PC-3 (cell line): ENCODE results near the gene DYNC1I1. TPM values are rescaled to one million over a fixed set of nuclear protein-coding genes. Genes with fewer than 3 reads are reported as not detected.

Experiments used
- ATAC-seq: fragments of 200-7000 bp; cut with Tn5 transposase; 2 replicates; pipeline ENCODE4 v1.9.1; 2020; ENCODE audit warnings: mild to moderate bottlenecking, moderate library complexity
- BruUV-seq: library from RNA; stranded (reverse); fragments of 400-500 nt; replicated peaks from 2 replicates; lab custom pipeline; 2021; lab: Mats Ljungman, UMichigan
- CTCF ChIA-PET: fragments of 300-600 bp; sonication (Branson Sonifier 250); formaldehyde crosslinking; loops from one replicate; lab custom pipeline; 2022; ENCODE audit warnings: antibody characterized with exemption; lab: Charles Lee
- POLR2A ChIA-PET: fragments of 300-600 bp; sonication (Branson Sonifier 250); formaldehyde crosslinking; loops from one replicate; lab custom pipeline; 2022; ENCODE audit warnings: antibody characterized with exemption; ENCODE audit not compliant: unreplicated experiment; lab: Charles Lee
- DNase-seq: peaks from one replicate; pipeline ENCODE4 v3.0.0-alpha.2; 2015
- H2AFZ ChIP-seq: fragments of 300-600 bp; sonication (generic); 2 replicates; pipeline ENCODE4 v1.6.0; 2016; ENCODE audit warnings: antibody characterized with exemption, low read length
- H3F3A ChIP-seq: fragments of 300-600 bp; sonication (generic); one replicate; pipeline ENCODE4 v1.6.0; 2017; ENCODE audit warnings: antibody characterized with exemption, low read length, control low read depth, mild to moderate bottlenecking; ENCODE audit not compliant: unreplicated experiment
- H3K27ac ChIP-seq: fragments of 300-600 bp; sonication (generic); 2 replicates; pipeline ENCODE4 v1.5.1; 2016; ENCODE audit warnings: mild to moderate bottlenecking, low read length
- H3K27me3 ChIP-seq: fragments of 300-600 bp; sonication (generic); 2 replicates; pipeline ENCODE4 v1.6.1; 2016; ENCODE audit warnings: low read length, mixed read lengths
- H3K36me3 ChIP-seq: fragments of 300-600 bp; sonication (generic); 2 replicates; pipeline ENCODE4 v1.6.1; 2016; ENCODE audit warnings: low read depth, mixed run types, low read length, mixed read lengths
- H3K4me1 ChIP-seq: fragments of 300-600 bp; sonication (generic); 2 replicates; pipeline ENCODE4 v1.5.1; 2016; ENCODE audit warnings: low read length; ENCODE audit not compliant: insufficient read depth
- H3K4me2 ChIP-seq: fragments of 300-600 bp; sonication (generic); 2 replicates; pipeline ENCODE4 v1.6.0; 2016; ENCODE audit warnings: low read length
- H3K4me3 ChIP-seq: fragments of 300-600 bp; sonication (generic); 2 replicates; pipeline ENCODE4 v1.5.1; 2016; ENCODE audit warnings: mild to moderate bottlenecking, low read length, mixed read lengths
- H3K79me2 ChIP-seq: fragments of 300-600 bp; sonication (generic); 2 replicates; pipeline ENCODE4 v1.6.1; 2017; ENCODE audit warnings: low read length, mixed read lengths
- H3K9ac ChIP-seq: fragments of 300-600 bp; sonication (generic); 2 replicates; pipeline ENCODE4 v1.6.0; 2016; ENCODE audit warnings: mild to moderate bottlenecking, low read length
- H3K9me2 ChIP-seq: fragments of 300-600 bp; sonication (generic); replicated peaks from 2 replicates; pipeline ENCODE4 v1.6.1; 2016; ENCODE audit warnings: mixed run types, low read length, mixed read lengths
- H3K9me3 ChIP-seq: fragments of 300-600 bp; sonication (generic); 2 replicates; pipeline ENCODE4 v1.6.1; 2016; ENCODE audit warnings: low read length, mixed read lengths
- H4K20me1 ChIP-seq: fragments of 300-600 bp; sonication (generic); 2 replicates; pipeline ENCODE4 v1.6.1; 2016; ENCODE audit warnings: low read length, mixed read lengths
- EZH2 ChIP-seq: fragments of 300-600 bp; sonication (generic); IDR thresholded peaks from one replicate; pipeline ENCODE4 v1.6.1; 2017; ENCODE audit warnings: antibody characterized with exemption, mild to moderate bottlenecking, low read length; ENCODE audit not compliant: unreplicated experiment
- EZH2phosphoT487 ChIP-seq: fragments of 300-600 bp; sonication (generic); IDR thresholded peaks from 2 replicates; pipeline ENCODE4 v1.6.1; 2018; ENCODE audit warnings: mild to moderate bottlenecking, antibody characterized with exemption, low read length, borderline replicate concordance
- intact Hi-C: fragments of 100-400 bp; cut with micrococcal nuclease; formaldehyde crosslinking; loops from 2 replicates; pipeline ENCODE4 v1.9.0; 2023
- total RNA-seq: library from RNA; depleted of rRNA; stranded (reverse); fragments of >200 nt; gene quantifications from 2 replicates; pipeline ENCODE4 v1.2.3, GENCODE V29; 2014
- TF ChIP-seq, protein P1 (sequence below): fragments of 300-600 bp; sonication (generic); conservative IDR thresholded peaks from 2 replicates; pipeline ENCODE4 v1.5.1; 2017; ENCODE audit warnings: antibody characterized with exemption, low read depth, mild to moderate bottlenecking, low read length

The DYNC1I1 gene
- total RNA-seq, 1 experiment from 2014 or later: 2.4 TPM

- no peak overlapping the region for H3K4me3 ChIP-seq
- intact Hi-C loops: no loop called here
- ATAC-seq (no peak), DNase-seq (no peak)
- H3K4me1 ChIP-seq: no peaks in the 10 kb centered on the region
- H3K79me2 ChIP-seq: no peaks in the 10 kb centered on the region
- no peak overlapping the region for H2AFZ ChIP-seq
- H3K27me3 ChIP-seq: no peaks in the 10 kb centered on the region
- no peaks in the 10 kb centered on the region for H3K9me3 ChIP-seq
- ChIA-PET POLR2A (no interaction called here), CTCF (no interaction called here)
- no peaks in the 10 kb centered on the region for H3F3A ChIP-seq
- no peak overlapping the region for H3K27ac ChIP-seq
- H4K20me1 ChIP-seq: no peaks in the 10 kb centered on the region
- H3K9ac ChIP-seq: no peak overlapping the region
- H3K36me3 ChIP-seq: no peaks in the 10 kb centered on the region
- BruUV-seq: no TSS peak
- H3K9me2 ChIP-seq: no peaks in the 10 kb centered on the region
- H3K4me2 ChIP-seq: no peak overlapping the region
- TF ChIP-seq EZH2phosphoT487 (no peak), EZH2 (no peak)
- TF ChIP-seq, protein P1, sequence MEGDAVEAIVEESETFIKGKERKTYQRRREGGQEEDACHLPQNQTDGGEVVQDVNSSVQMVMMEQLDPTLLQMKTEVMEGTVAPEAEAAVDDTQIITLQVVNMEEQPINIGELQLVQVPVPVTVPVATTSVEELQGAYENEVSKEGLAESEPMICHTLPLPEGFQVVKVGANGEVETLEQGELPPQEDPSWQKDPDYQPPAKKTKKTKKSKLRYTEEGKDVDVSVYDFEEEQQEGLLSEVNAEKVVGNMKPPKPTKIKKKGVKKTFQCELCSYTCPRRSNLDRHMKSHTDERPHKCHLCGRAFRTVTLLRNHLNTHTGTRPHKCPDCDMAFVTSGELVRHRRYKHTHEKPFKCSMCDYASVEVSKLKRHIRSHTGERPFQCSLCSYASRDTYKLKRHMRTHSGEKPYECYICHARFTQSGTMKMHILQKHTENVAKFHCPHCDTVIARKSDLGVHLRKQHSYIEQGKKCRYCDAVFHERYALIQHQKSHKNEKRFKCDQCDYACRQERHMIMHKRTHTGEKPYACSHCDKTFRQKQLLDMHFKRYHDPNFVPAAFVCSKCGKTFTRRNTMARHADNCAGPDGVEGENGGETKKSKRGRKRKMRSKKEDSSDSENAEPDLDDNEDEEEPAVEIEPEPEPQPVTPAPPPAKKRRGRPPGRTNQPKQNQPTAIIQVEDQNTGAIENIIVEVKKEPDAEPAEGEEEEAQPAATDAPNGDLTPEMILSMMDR: no peak
Observed at GRCh38 chr7:96114190-96114589, 341.8 kb downstream of the DYNC1I1 start.

DNA sequence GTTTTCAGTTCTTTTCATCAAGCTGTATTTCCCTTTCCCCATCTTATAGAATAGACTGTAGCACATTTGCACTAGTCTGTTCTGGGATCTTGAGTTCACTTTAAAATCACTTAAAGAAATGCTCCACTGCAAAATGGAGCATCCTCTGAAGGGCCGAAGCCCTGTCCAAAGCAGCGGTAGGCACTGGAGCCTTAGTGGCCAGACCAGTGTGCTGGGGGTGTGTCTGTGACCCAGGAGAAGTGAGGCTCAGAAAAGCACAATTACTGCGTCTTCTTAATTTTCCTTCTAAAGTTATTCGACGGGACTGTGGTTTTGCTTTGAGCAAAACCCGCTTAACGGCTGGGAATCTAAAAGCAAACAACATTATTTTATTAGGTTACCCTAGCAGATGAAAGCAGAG lies 343.8 kb downstream of the DYNC1I1 start:
- 0 out of 2 replicates have a peak, but pooled peaks cover 2% of the 10 kb centered on the region for H3K36me3 ChIP-seq
- H3K4me2 ChIP-seq: no peak overlapping the region
- no peaks in the 10 kb centered on the region for H4K20me1 ChIP-seq
- H3K9me2 ChIP-seq: no peaks in the 10 kb centered on the region
- no peaks in the 10 kb centered on the region for H3K79me2 ChIP-seq
- no peak overlapping the region for H3K9ac ChIP-seq
- intact Hi-C loops: loop anchor here (5.0 kb wide), 1 partner anchor 39 kb away; no protein-coding TSS in a partner anchor
- H3K27ac ChIP-seq: no peak overlapping the region
- DNase-seq: no peak
- H3K4me1 ChIP-seq: no peaks in the 10 kb centered on the region
- H3K9me3 ChIP-seq: no peaks in the 10 kb centered on the region
- POLR2A ChIA-PET: interaction anchor here (0.6 kb wide), 1 partner anchor 474 kb away, joined by 3 read pairs; no protein-coding TSS in a partner anchor
- no peaks in the 10 kb centered on the region for H3K27me3 ChIP-seq
- no peak for ATAC-seq
- H3F3A ChIP-seq: no peaks in the 10 kb centered on the region
- CTCF ChIA-PET: no interaction called here
- TF ChIP-seq, protein P1: no peak
- no peak for TF ChIP-seq EZH2
- no peak overlapping the region for H3K4me3 ChIP-seq
- H2AFZ ChIP-seq: no peak overlapping the region
- BruUV-seq: no TSS peak

DNA sequence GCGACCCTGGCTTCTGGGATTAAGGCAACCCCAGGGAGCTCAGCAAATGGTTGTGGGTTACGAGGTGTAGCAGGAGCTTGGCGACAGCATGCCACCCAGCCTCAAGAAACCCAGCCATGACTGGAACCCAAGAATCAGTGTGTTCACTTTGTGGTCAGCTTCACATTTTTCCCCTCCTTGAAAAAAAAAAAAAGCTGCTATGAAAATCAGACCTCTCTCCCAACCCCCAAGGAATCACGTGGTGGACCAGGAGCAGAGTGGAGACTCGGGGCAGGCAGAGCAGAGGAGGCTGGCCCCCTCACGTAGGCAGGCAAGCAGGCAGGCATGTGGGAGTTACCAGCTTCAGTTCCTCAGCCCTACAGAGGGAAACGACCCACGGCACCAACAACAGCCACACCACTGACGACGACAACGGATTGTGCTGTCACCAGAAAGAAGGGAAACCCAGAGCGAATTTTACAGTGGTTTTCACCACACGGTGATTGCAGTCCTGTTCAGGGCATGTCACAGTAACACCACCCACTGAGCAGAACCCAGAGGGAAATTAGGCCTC lies 346.2 kb downstream of the DYNC1I1 start:
- H2AFZ ChIP-seq: no peak overlapping the region
- ATAC-seq: no peak
- H3F3A ChIP-seq: no peaks in the 10 kb centered on the region
- intact Hi-C loops: loop anchor here (5.0 kb wide), 1 partner anchor 41 kb away; no protein-coding TSS in a partner anchor
- H3K79me2 ChIP-seq: no peaks in the 10 kb centered on the region
- DNase-seq: no peak
- H3K27me3 ChIP-seq: no peaks in the 10 kb centered on the region
- ChIA-PET CTCF (no interaction called here), POLR2A (no interaction called here)
- H3K4me1 ChIP-seq: no peaks in the 10 kb centered on the region
- no peak overlapping the region for H3K27ac ChIP-seq
- H3K9me2 ChIP-seq: no peaks in the 10 kb centered on the region
- H3K9ac ChIP-seq: no peak overlapping the region
- BruUV-seq: no TSS peak
- H3K9me3 ChIP-seq: no peaks in the 10 kb centered on the region
- no peaks in the 10 kb centered on the region for H4K20me1 ChIP-seq
- no peak for TF ChIP-seq EZH2phosphoT487
- H3K4me3 ChIP-seq: no peak overlapping the region
- H3K36me3 ChIP-seq: 0 out of 2 replicates have a peak, but pooled peaks cover 3% of the 10 kb centered on the region
- H3K4me2 ChIP-seq: no peak overlapping the region
